Liver (tissue), 9 donors: ENCODE measurements around the gene MAPK8. TPM values are rescaled to one million over a fixed set of nuclear protein-coding genes. Genes with fewer than 3 reads are reported as not detected.
A peak's percentile ranks its signal among the peaks of the same experiment; 100 is the strongest.

Source experiments
- DNase-seq: peaks from one replicate; pipeline ENCODE4 v3.0.0-alpha.2; 2017; ENCODE audit warnings: low spot score
- H3K27ac ChIP-seq, 2 donors: one replicate each; pipeline ENCODE4 v1.7.0; 2013; ENCODE audit warnings: inconsistent platforms in 2 of 2, low read length in 2 of 2, control low read depth in 1 of 2, low read depth in 1 of 2, mild to moderate bottlenecking in 1 of 2
- H3K27me3 ChIP-seq, 4 donors: one replicate each; pipeline versions ENCODE4 v1.6.1 to v1.7.0; 2013; ENCODE audit warnings: low read length in 3 of 4, inconsistent platforms in 1 of 4, mild to moderate bottlenecking in 1 of 4, moderate library complexity in 1 of 4; ENCODE audit not compliant: control insufficient read depth in 4 of 4, insufficient read depth in 4 of 4
- H3K36me3 ChIP-seq, 4 donors: one replicate each; pipeline versions ENCODE4 v1.6.1 to v1.7.0; 2013; ENCODE audit warnings: low read length in 3 of 4, mild to moderate bottlenecking in 3 of 4, low read depth in 1 of 4, moderate library complexity in 1 of 4; ENCODE audit not compliant: control insufficient read depth in 4 of 4, insufficient read depth in 3 of 4
- H3K4me1 ChIP-seq, 4 donors: one replicate each; pipeline versions ENCODE4 v1.6.1 to v1.7.0; 2013; ENCODE audit warnings: low read length in 3 of 4, mild to moderate bottlenecking in 3 of 4, moderate library complexity in 1 of 4; ENCODE audit not compliant: control insufficient read depth in 4 of 4, insufficient read depth in 4 of 4
- H3K4me3 ChIP-seq, 3 donors: one replicate each; pipeline versions ENCODE4 v1.6.1 to v1.7.0; 2013; ENCODE audit warnings: low read length in 3 of 3, control low read depth in 1 of 3, low read depth in 1 of 3, mild to moderate bottlenecking in 1 of 3
- H3K9ac ChIP-seq, 2 donors: one replicate each; pipeline ENCODE4 v1.7.0; 2013; ENCODE audit warnings: low read length in 2 of 2, mild to moderate bottlenecking in 2 of 2, moderate library complexity in 2 of 2, control low read depth in 1 of 2, low read depth in 1 of 2
- H3K9me3 ChIP-seq, 4 donors: one replicate each; pipeline versions ENCODE4 v1.6.1 to v1.7.0; 2013; ENCODE audit warnings: low read length in 3 of 4; ENCODE audit not compliant: control insufficient read depth in 4 of 4
- FOXA1 ChIP-seq: IDR thresholded peaks from 2 replicates; pipeline ENCODE4 v1.6.1; 2016; ENCODE audit warnings: antibody characterized with exemption
- HNF4A ChIP-seq, 2 donors: conservative IDR thresholded peaks; 2 replicates each; pipeline ENCODE4 v1.6.1; 2016; ENCODE audit warnings: antibody characterized with exemption in 2 of 2, mild to moderate bottlenecking in 2 of 2
- HNF4G ChIP-seq: IDR thresholded peaks from 2 replicates; pipeline ENCODE4 v1.6.1; 2016; ENCODE audit warnings: antibody characterized with exemption
- RAD21 ChIP-seq, 2 donors: IDR thresholded peaks; 2 replicates each; pipeline ENCODE4 v1.6.1; 2016; ENCODE audit warnings: antibody characterized with exemption in 2 of 2, mild to moderate bottlenecking in 2 of 2
- REST ChIP-seq: IDR thresholded peaks from 2 replicates; pipeline ENCODE4 v1.6.1; 2016; ENCODE audit warnings: antibody characterized with exemption, mild to moderate bottlenecking
- RXRA ChIP-seq, 2 donors: IDR thresholded peaks; 2 replicates each; pipeline ENCODE4 v1.6.1; 2017 to 2018; ENCODE audit warnings: antibody characterized with exemption in 2 of 2, mild to moderate bottlenecking in 1 of 2
- WGBS: extraction: QIAGEN DNeasy Blood & Tissue Kit; methylation state at CpG from one replicate; pipeline ENCODE4 v1.1.7; 2013; 5-methylcytosine and 5-hydroxymethylcytosine counted together
- polyA plus RNA-seq, 2 donors: library from polyadenylated mRNA; stranded (reverse) in 1 of 2; unstranded in 1 of 2; fragments of 200-250 nt in 1 of 2; fragments of >200 nt in 1 of 2; fragmentation: Nextera tagmentation in 1 of 2; extraction: Ambion mirVana in 1 of 2; gene quantifications; one replicate each; pipeline versions ENCODE4 v1.2.1 to v1.2.3, GENCODE V29; 2013 to 2015
- total RNA-seq, 2 donors: library from RNA; depleted of rRNA; stranded (reverse); fragments of >200 nt; gene quantifications; one replicate each; pipeline ENCODE4 v1.2.3, GENCODE V29; 2014
- TF ChIP-seq, protein P1 (sequence below): IDR thresholded peaks from 2 replicates; pipeline ENCODE4 v1.6.1; 2016; ENCODE audit warnings: antibody characterized with exemption
- donor health status: healthy.
- donor health status: healthy.
- donor health status: healthy.
- donor health status: healthy.
- donor health status: healthy.

Gene MAPK8
- total and polyA plus RNA-seq, 4 donors = 14.9 to 51.6 (median 24.8) TPM

DNA sequence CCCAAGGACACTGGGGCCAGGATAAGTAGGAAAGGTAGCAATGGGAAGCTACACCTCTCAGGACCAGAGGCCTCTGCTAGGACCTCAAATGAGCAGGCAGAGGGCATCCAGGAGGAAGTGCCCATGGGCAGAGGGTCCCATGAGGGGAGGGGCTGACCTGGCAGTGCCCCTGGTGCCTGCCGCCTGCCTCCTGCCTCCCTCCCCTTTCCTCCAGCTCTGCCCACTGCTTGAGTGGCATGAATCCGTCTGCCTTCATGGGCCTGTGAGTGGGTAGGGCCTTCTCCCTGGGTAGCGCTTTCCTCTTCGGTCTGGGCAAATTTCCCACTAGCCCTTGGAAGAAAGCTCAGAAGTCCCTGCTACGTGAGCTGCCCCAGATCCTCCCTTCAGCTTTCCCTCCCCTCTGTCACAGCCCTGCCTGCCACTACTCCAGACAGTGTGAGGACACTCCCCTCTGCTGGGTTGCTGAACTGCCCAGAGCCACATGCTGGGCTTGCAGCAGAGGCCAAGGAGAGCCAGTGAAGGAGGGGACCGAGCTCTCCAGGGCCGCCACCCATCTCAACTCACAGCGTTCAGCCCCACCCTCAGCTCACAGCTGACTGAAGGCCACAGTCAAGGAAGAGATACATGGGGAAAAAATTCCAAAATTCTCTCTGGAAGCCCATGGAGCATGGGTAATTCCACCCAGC lies 157.0 kb downstream of the MAPK8 start:
- 80% methylated on average over 8 of the region's 8 CpGs for WGBS
- Histone ChIP-seq H3K27me3 (peaks cover 0 to 3% (median 0%) of the 10 kb centered on the region in 4 donors), H3K4me3 (no peak overlapping the region), H3K36me3 (no peaks in the 10 kb centered on the region), H3K4me1 (peaks cover 0 to 3% (median 2%) of the 10 kb centered on the region in 4 donors), H3K9ac (no peak overlapping the region), H3K27ac (no peak overlapping the region), H3K9me3 (no peaks in the 10 kb centered on the region)
- TF ChIP-seq HNF4A (conservative IDR thresholded peaks at IDR 0.05) = no peak
- peak; percentile 33 for DNase-seq

GRCh38 chr10:48464121-48464870 lies 157.8 kb downstream of the MAPK8 start:
- H3K4me3 ChIP-seq = no peak overlapping the region

More at GRCh38 chr10:48464121-48464870, 157.8 kb downstream of the MAPK8 start:
- H3K27me3 ChIP-seq = peaks cover 0 to 3% (median 0%) of the 10 kb centered on the region in 4 donors
- peaks cover 0 to 3% (median 2%) of the 10 kb centered on the region in 4 donors for H3K4me1 ChIP-seq
- no peak for TF ChIP-seq HNF4A (conservative IDR thresholded peaks at IDR 0.05)
- TF ChIP-seq RAD21 (IDR thresholded peaks at IDR 0.05) = no peak
- TF ChIP-seq, protein P1, sequence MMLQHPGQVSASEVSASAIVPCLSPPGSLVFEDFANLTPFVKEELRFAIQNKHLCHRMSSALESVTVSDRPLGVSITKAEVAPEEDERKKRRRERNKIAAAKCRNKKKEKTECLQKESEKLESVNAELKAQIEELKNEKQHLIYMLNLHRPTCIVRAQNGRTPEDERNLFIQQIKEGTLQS = no peak
- no peak for TF ChIP-seq REST
- no peak for TF ChIP-seq HNF4G
- TF ChIP-seq FOXA1 = no peak
- TF ChIP-seq RXRA (IDR thresholded peaks at IDR 0.05) = no peak
- H3K27ac ChIP-seq = no peak overlapping the region
- 88% methylated on average over 9 of the region's 9 CpGs for WGBS
- DNase-seq = peak; percentile 22
- no peak overlapping the region for H3K9ac ChIP-seq
- H3K9me3 ChIP-seq = no peaks in the 10 kb centered on the region
- no peaks in the 10 kb centered on the region for H3K36me3 ChIP-seq
